NT2/D1 (cell line): Measurements from ENCODE around the gene ARL15.

ENCODE experiments used
- SUZ12 ChIP-seq: IDR thresholded peaks from 2 replicates; pipeline ENCODE4 v1.6.1; 2011; ENCODE audit not compliant: insufficient read length, insufficient read depth; ENCODE audit errors: extremely low read depth
- ZNF274 ChIP-seq: IDR thresholded peaks from 2 replicates; pipeline ENCODE4 v1.6.1; 2011; ENCODE audit warnings: mild to moderate bottlenecking, low read depth, low read length

- no peak for TF ChIP-seq ZNF274
- no peak for TF ChIP-seq SUZ12
Measured at GRCh38 chr5:53924392-53924791, 386.0 kb downstream of the ARL15 start.
